ENCODE data around the gene MINK1.
"Not testable (repeated sequence)": the region's sequence is repeated elsewhere in the genome, so short reads cannot be mapped to it uniquely, and the experiment has no call there.

The MINK1 gene

GRCh38 chr17:4806456-4806776, 26.7 kb upstream of the MINK1 start:
- Mint-ChIP-seq H3K27ac (peak overlapping the region; percentile 30), H3K4me3 (peak overlapping the region; percentile 70), H3K9me3 (no peaks in the 10 kb centered on the region), H3K27me3 (no peaks in the 10 kb centered on the region), H3K4me1 (peaks cover 19% of the 10 kb centered on the region), H3K36me3 (peaks cover 25% of the 10 kb centered on the region)
- ATAC-seq: no peak

- H3K9me3 Mint-ChIP-seq: no peaks in the 10 kb centered on the region
- peak within 1 kb of the TSS; percentile 30 for H3K27ac Mint-ChIP-seq
- peaks cover 19% of the 10 kb centered on the region for H3K4me1 Mint-ChIP-seq
Measured at GRCh38 chr17:4806777-4807604, 26.1 kb upstream of the MINK1 start, which contains the start of gene PLD2. Gene PLD2, plus strand, starts transcription at chr17:4807152. Its CDS starts 621 bp downstream, at chr17:4807773.

GRCh38 chr17:4807605-4808377, 25.3 kb upstream of the MINK1 start:
- ATAC-seq: no peak
- peak overlapping the region; percentile 4 for H3K27ac Mint-ChIP-seq
- peak overlapping the region; percentile 81 for H3K4me3 Mint-ChIP-seq
- peaks cover 27% of the 10 kb centered on the region for H3K36me3 Mint-ChIP-seq
- H3K9me3 Mint-ChIP-seq: no peaks in the 10 kb centered on the region
- no peaks in the 10 kb centered on the region for H3K27me3 Mint-ChIP-seq
- H3K4me1 Mint-ChIP-seq: peaks cover 19% of the 10 kb centered on the region

More at GRCh38 chr17:4806777-4807604, 26.1 kb upstream of the MINK1 start, which contains the start of gene PLD2:
- H3K27me3 Mint-ChIP-seq: no peaks in the 10 kb centered on the region
- H3K36me3 Mint-ChIP-seq: peaks cover 27% of the 10 kb centered on the region
- ATAC-seq: peak; percentile 98
- H3K4me3 Mint-ChIP-seq: peak within 1 kb of the TSS; percentile 81

GRCh38 chr17:4808378-4808767, 24.8 kb upstream of the MINK1 start:
- H3K27ac Mint-ChIP-seq: peak overlapping the region; percentile 4
- H3K4me1 Mint-ChIP-seq: peaks cover 19% of the 10 kb centered on the region
- peaks cover 27% of the 10 kb centered on the region for H3K36me3 Mint-ChIP-seq
- no peak for ATAC-seq
- no peaks in the 10 kb centered on the region for H3K27me3 Mint-ChIP-seq
- H3K4me3 Mint-ChIP-seq: peak overlapping the region; percentile 81
- no peaks in the 10 kb centered on the region for H3K9me3 Mint-ChIP-seq

- H3K4me1 Mint-ChIP-seq: peaks cover 19% of the 10 kb centered on the region
- no peak overlapping the region for H3K27ac Mint-ChIP-seq
- no peak overlapping the region for H3K4me3 Mint-ChIP-seq
- H3K36me3 Mint-ChIP-seq: peaks cover 43% of the 10 kb centered on the region
- no peaks in the 10 kb centered on the region for H3K9me3 Mint-ChIP-seq
- no peaks in the 10 kb centered on the region for H3K27me3 Mint-ChIP-seq
- ATAC-seq: no peak
Measured at GRCh38 chr17:4810696-4811290, 22.3 kb upstream of the MINK1 start.

GRCh38 chr17:4811471-4811870, 21.7 kb upstream of the MINK1 start:
- Mint-ChIP-seq H3K36me3 (peaks cover 50% of the 10 kb centered on the region), H3K4me1 (peaks cover 19% of the 10 kb centered on the region), H3K4me3 (no peak overlapping the region), H3K27me3 (no peaks in the 10 kb centered on the region), H3K27ac (no peak overlapping the region), H3K9me3 (no peaks in the 10 kb centered on the region)
- ATAC-seq: no peak

- Mint-ChIP-seq H3K36me3 (peaks cover 60% of the 10 kb centered on the region), H3K27ac (no peak overlapping the region), H3K4me1 (peaks cover 16% of the 10 kb centered on the region), H3K9me3 (no peaks in the 10 kb centered on the region), H3K4me3 (no peak overlapping the region), H3K27me3 (no peaks in the 10 kb centered on the region)
- ATAC-seq: no peak
Measured at GRCh38 chr17:4812690-4813089, 20.4 kb upstream of the MINK1 start.

GRCh38 chr17:4815043-4815675, 18.0 kb upstream of the MINK1 start:
- ATAC-seq: no peak
- Mint-ChIP-seq H3K4me3 (no peak overlapping the region), H3K4me1 (no peaks in the 10 kb centered on the region), H3K36me3 (peaks cover 62% of the 10 kb centered on the region), H3K27me3 (no peaks in the 10 kb centered on the region), H3K27ac (no peak overlapping the region), H3K9me3 (no peaks in the 10 kb centered on the region)

GRCh38 chr17:4816826-4817225, 16.3 kb upstream of the MINK1 start:
- no peaks in the 10 kb centered on the region for H3K27me3 Mint-ChIP-seq
- H3K4me1 Mint-ChIP-seq: no peaks in the 10 kb centered on the region
- H3K4me3 Mint-ChIP-seq: no peak overlapping the region
- H3K9me3 Mint-ChIP-seq: no peaks in the 10 kb centered on the region
- H3K27ac Mint-ChIP-seq: peak overlapping the region; percentile 13
- peaks cover 51% of the 10 kb centered on the region for H3K36me3 Mint-ChIP-seq
- no peak for ATAC-seq

- no peaks in the 10 kb centered on the region for H3K9me3 Mint-ChIP-seq
- ATAC-seq: no peak
- H3K4me3 Mint-ChIP-seq: no peak overlapping the region
- peaks cover 64% of the 10 kb centered on the region for H3K36me3 Mint-ChIP-seq
- no peak overlapping the region for H3K27ac Mint-ChIP-seq
- H3K4me1 Mint-ChIP-seq: no peaks in the 10 kb centered on the region
- H3K27me3 Mint-ChIP-seq: no peaks in the 10 kb centered on the region
Measured at GRCh38 chr17:4818276-4818675, 14.9 kb upstream of the MINK1 start.

GRCh38 chr17:4822835-4823234, 10.3 kb upstream of the MINK1 start:
- Mint-ChIP-seq H3K27ac (no peak overlapping the region), H3K27me3 (no peaks in the 10 kb centered on the region), H3K4me3 (no peak overlapping the region), H3K4me1 (no peaks in the 10 kb centered on the region), H3K9me3 (no peaks in the 10 kb centered on the region), H3K36me3 (peaks cover 33% of the 10 kb centered on the region)
- ATAC-seq: no peak

GRCh38 chr17:4823373-4824089, 9.6 kb upstream of the MINK1 start:
- no peak overlapping the region for H3K4me3 Mint-ChIP-seq
- H3K27me3 Mint-ChIP-seq: no peaks in the 10 kb centered on the region
- H3K4me1 Mint-ChIP-seq: no peaks in the 10 kb centered on the region
- no peak for ATAC-seq
- no peak overlapping the region for H3K27ac Mint-ChIP-seq
- peaks cover 28% of the 10 kb centered on the region for H3K36me3 Mint-ChIP-seq
- H3K9me3 Mint-ChIP-seq: no peaks in the 10 kb centered on the region

- no peaks in the 10 kb centered on the region for H3K9me3 Mint-ChIP-seq
- peaks cover 11% of the 10 kb centered on the region for H3K36me3 Mint-ChIP-seq
- H3K4me1 Mint-ChIP-seq: no peaks in the 10 kb centered on the region
- H3K27ac Mint-ChIP-seq: no peak overlapping the region
- H3K4me3 Mint-ChIP-seq: no peak overlapping the region
- no peaks in the 10 kb centered on the region for H3K27me3 Mint-ChIP-seq
- ATAC-seq: no peak
Measured at GRCh38 chr17:4827399-4827798, 5.7 kb upstream of the MINK1 start.

- Mint-ChIP-seq H3K27ac (peak overlapping the region; percentile 87), H3K4me1 (peaks cover 32% of the 10 kb centered on the region), H3K4me3 (peak overlapping the region; percentile 91)
- H3K9me3 Mint-ChIP-seq, H3K27me3 Mint-ChIP-seq, H3K36me3 Mint-ChIP-seq: not testable (repeated sequence)
- peak; percentile 41 for ATAC-seq
Measured at GRCh38 chr17:4832829-4833177, 337 bp upstream of the MINK1 start.

Measured in stimulated activated memory B cell treated with anti-CD40 and anti-IgM and Interleukin-4, amounts not matched to agents 10 μg/mL and 1 μg/mL and 100 μg/mL, for 72 hours (primary cell).